WTC11 (cell line): ENCODE results near the gene MRPL28. TPM values are rescaled to one million over a fixed set of nuclear protein-coding genes. Genes with fewer than 3 reads are reported as not detected.
A peak's percentile ranks its signal among the peaks of the same experiment; 100 is the strongest.

Experiments used
- ATAC-seq: fragments of 200-7000 bp; cut with Tn5 transposase; 2 replicates; pipeline ENCODE4 v1.10.0; 2021; ENCODE audit warnings: mild to moderate bottlenecking, moderate library complexity
- CTCF ChIA-PET: fragments of 300-600 bp; sonication (Branson Sonifier 250); formaldehyde crosslinking; loops from one replicate; lab custom pipeline; 2021; ENCODE audit warnings: antibody characterized with exemption; lab: Charles Lee
- POLR2A ChIA-PET: fragments of 350-600 bp; sonication (Branson Sonifier 250); formaldehyde crosslinking; loops from one replicate; lab custom pipeline; 2021; ENCODE audit warnings: antibody characterized with exemption; lab: Charles Lee
- DNase-seq: peaks from one replicate; pipeline ENCODE4 v3.0.0; 2021; ENCODE audit warnings: low spot score
- H3K27ac Mint-ChIP-seq: 2 replicates; pipeline ENCODE4 v1.8.0; 2021; ENCODE audit warnings: mixed read lengths
- H3K27me3 Mint-ChIP-seq: 2 replicates; pipeline ENCODE4 v1.8.0; 2021; ENCODE audit warnings: low read depth, mild to moderate bottlenecking, moderate library complexity, mixed read lengths
- H3K36me3 Mint-ChIP-seq: 2 replicates; pipeline ENCODE4 v1.8.0; 2021; ENCODE audit warnings: mixed read lengths
- H3K4me1 Mint-ChIP-seq: 2 replicates; pipeline ENCODE4 v1.8.0; 2022; ENCODE audit warnings: mixed read lengths
- H3K4me3 Mint-ChIP-seq: 2 replicates; pipeline ENCODE4 v1.8.0; 2021; ENCODE audit warnings: mild to moderate bottlenecking, moderate library complexity, mixed read lengths
- H3K9me3 Mint-ChIP-seq: 2 replicates; pipeline ENCODE4 v1.8.0; 2021; ENCODE audit warnings: mixed read lengths
- AR ChIP-seq: fragments of 250-450 bp; sonication (Bioruptor Pico); IDR thresholded peaks from 2 replicates; pipeline ENCODE4 v1.9.0; 2021; ENCODE audit warnings: mild to moderate bottlenecking
- ATF2 ChIP-seq: sonication (generic); formaldehyde crosslinking; IDR thresholded peaks from 2 replicates; pipeline ENCODE4 v1.8.1; 2022; ENCODE audit warnings: low read depth, missing genetic modification reagents, borderline replicate concordance
- ATF3 ChIP-seq: sonication (generic); formaldehyde crosslinking; conservative IDR thresholded peaks from 2 replicates; pipeline ENCODE4 v1.8.1; 2022; ENCODE audit warnings: mild to moderate bottlenecking, missing genetic modification reagents
- ATF6 ChIP-seq: sonication (generic); formaldehyde crosslinking; IDR thresholded peaks from 2 replicates; pipeline ENCODE4 v1.8.1; 2023; ENCODE audit warnings: mild to moderate bottlenecking, missing genetic modification reagents
- CREM ChIP-seq: sonication (generic); formaldehyde crosslinking; IDR thresholded peaks from 2 replicates; pipeline ENCODE4 v1.8.1; 2022; ENCODE audit warnings: mild to moderate bottlenecking, missing genetic modification reagents, moderate library complexity
- EMX1 ChIP-seq: fragments of 250-450 bp; sonication (Bioruptor Pico); IDR thresholded peaks from 2 replicates; pipeline ENCODE4 v1.8.0; 2021; ENCODE audit warnings: mild to moderate bottlenecking
- FOXP1 ChIP-seq: sonication (generic); formaldehyde crosslinking; IDR thresholded peaks from 2 replicates; pipeline ENCODE4 v1.8.0; 2022; ENCODE audit warnings: missing genetic modification reagents, mild to moderate bottlenecking, moderate library complexity, borderline replicate concordance
- HMGXB4 ChIP-seq: sonication (generic); formaldehyde crosslinking; IDR thresholded peaks from 2 replicates; pipeline ENCODE4 v1.8.1; 2023; ENCODE audit warnings: mild to moderate bottlenecking, moderate library complexity, missing genetic modification reagents
- NR2C2 ChIP-seq: sonication (generic); formaldehyde crosslinking; IDR thresholded peaks from 2 replicates; pipeline ENCODE4 v1.8.0; 2022; ENCODE audit warnings: mild to moderate bottlenecking, missing genetic modification reagents
- OVOL2 ChIP-seq: fragments of 250-450 bp; sonication (Bioruptor Pico); IDR thresholded peaks from 2 replicates; pipeline ENCODE4 v1.9.0; 2021; ENCODE audit warnings: mild to moderate bottlenecking, borderline replicate concordance
- STAT6 ChIP-seq: sonication (generic); formaldehyde crosslinking; conservative IDR thresholded peaks from 2 replicates; pipeline ENCODE4 v1.8.1; 2023; ENCODE audit warnings: mild to moderate bottlenecking, low read depth, missing genetic modification reagents, moderate library complexity
- ZMAT4 ChIP-seq: fragments of 250-450 bp; sonication (Bioruptor Pico); IDR thresholded peaks from 2 replicates; pipeline ENCODE4 v1.9.0; 2021; ENCODE audit warnings: mild to moderate bottlenecking
- ZNF138 ChIP-seq: sonication (generic); formaldehyde crosslinking; conservative IDR thresholded peaks from 2 replicates; pipeline ENCODE4 v1.8.1; 2022; ENCODE audit warnings: mild to moderate bottlenecking, moderate library complexity, missing genetic modification reagents
- ZNF232 ChIP-seq: sonication (generic); formaldehyde crosslinking; IDR thresholded peaks from 2 replicates; pipeline ENCODE4 v1.8.0; 2022; ENCODE audit warnings: mild to moderate bottlenecking, missing genetic modification reagents
- ZNF423 ChIP-seq: fragments of 250-450 bp; sonication (Bioruptor Pico); IDR thresholded peaks from 2 replicates; pipeline ENCODE4 v2.1.2; 2022; ENCODE audit warnings: mild to moderate bottlenecking, moderate library complexity
- total RNA-seq: library from RNA; stranded (reverse); gene quantifications from 3 replicates; pipeline ENCODE4 v1.2.3, GENCODE V29; 2021

Gene MRPL28
- total RNA-seq, 1 experiment from 2014 or later, result 119 TPM

- TF ChIP-seq ATF3 (CRISPR knock-in tag), result no peak
Observed at GRCh38 chr16:376817-377418, 6.6 kb upstream of the MRPL28 start (continued).

- ChIA-PET CTCF (no interaction called here), POLR2A (no interaction called here)
- ATAC-seq (no peak), DNase-seq (no peak)
- no peak overlapping the region for H3K4me3 Mint-ChIP-seq
- peaks cover 12% of the 10 kb centered on the region for H3K36me3 Mint-ChIP-seq
- H3K9me3 Mint-ChIP-seq, result no peaks in the 10 kb centered on the region
- TF ChIP-seq EMX1 (CRISPR knock-in tag), result no peak
- TF ChIP-seq ZNF138, result no peak
- TF ChIP-seq STAT6 (CRISPR knock-in tag), result no peak
- TF ChIP-seq OVOL2, result no peak
- no peak for TF ChIP-seq HMGXB4 (CRISPR knock-in tag)
- TF ChIP-seq FOXP1, result no peak
- TF ChIP-seq ZMAT4 (CRISPR knock-in tag), result no peak
- no peak for TF ChIP-seq ZNF423 (CRISPR knock-in tag)
- TF ChIP-seq ATF6, result no peak
- no peak for TF ChIP-seq NR2C2 (CRISPR knock-in tag)
- peak overlapping the region; percentile 36; the same call in 1 of the 2 replicates for H3K27ac Mint-ChIP-seq
- peaks cover 15% of the 10 kb centered on the region for H3K4me1 Mint-ChIP-seq
- no peaks in the 10 kb centered on the region for H3K27me3 Mint-ChIP-seq
Observed at GRCh38 chr16:375927-376816, 5.8 kb upstream of the MRPL28 start.

GRCh38 chr16:375212-375611, 4.9 kb upstream of the MRPL28 start:
- ATAC-seq, result no peak
- H3K36me3 Mint-ChIP-seq, result peaks cover 12% of the 10 kb centered on the region
- CTCF ChIA-PET, result no interaction called here
- no peak for TF ChIP-seq ZNF232 (CRISPR knock-in tag)
- TF ChIP-seq ATF2 (CRISPR knock-in tag), result no peak
- no peak for TF ChIP-seq CREM (CRISPR knock-in tag)
- no peak for TF ChIP-seq AR (CRISPR knock-in tag)
- H3K4me1 Mint-ChIP-seq, result peaks cover 18% of the 10 kb centered on the region
- no peaks in the 10 kb centered on the region for H3K27me3 Mint-ChIP-seq
- H3K4me3 Mint-ChIP-seq, result no peak overlapping the region
- POLR2A ChIA-PET, result no interaction called here
- no peaks in the 10 kb centered on the region for H3K9me3 Mint-ChIP-seq
- DNase-seq, result no peak
- H3K27ac Mint-ChIP-seq, result no peak overlapping the region
